Ascending aorta (tissue), 2 donors: ENCODE results near the gene SNCAIP. TPM values are rescaled to one million over a fixed set of nuclear protein-coding genes. Genes with fewer than 3 reads are reported as not detected.

Experiments used
- DNase-seq, 2 donors: peaks; one replicate each; pipeline ENCODE4 v3.0.0-alpha.2; 2019; ENCODE audit warnings: low spot score in 2 of 2
- H3K27ac ChIP-seq, 2 donors: fragments of 200-600 bp; sonication (generic); one replicate each; pipeline ENCODE4 v1.5.1; 2016 to 2017; ENCODE audit warnings: mild to moderate bottlenecking in 1 of 2
- H3K27me3 ChIP-seq: fragments of 200-600 bp; sonication (generic); one replicate; pipeline ENCODE4 v1.5.1; 2017
- H3K36me3 ChIP-seq, 2 donors: fragments of 200-600 bp; sonication (generic); one replicate each; pipeline ENCODE4 v1.5.1; 2016
- H3K4me1 ChIP-seq, 2 donors: fragments of 200-600 bp; sonication (generic); one replicate each; pipeline ENCODE4 v1.5.1; 2016 to 2017; ENCODE audit warnings: mild to moderate bottlenecking in 1 of 2
- H3K4me3 ChIP-seq, 2 donors: fragments of 200-600 bp; sonication (generic); one replicate each; pipeline ENCODE4 v1.5.1; 2016 to 2017; ENCODE audit warnings: mild to moderate bottlenecking in 1 of 2
- H3K9me3 ChIP-seq, 2 donors: fragments of 200-600 bp; sonication (generic); one replicate each; pipeline ENCODE4 v1.5.1; 2016
- CTCF ChIP-seq, 3 experiments: fragments of 200-600 bp in 2 of 3; fragments of 450-650 bp in 1 of 3; sonication (generic) in 2 of 3; IDR thresholded peaks; one replicate each; pipeline ENCODE4 v1.5.1; 2016 to 2019; ENCODE audit warnings: antibody characterized with exemption in 3 of 3, mild to moderate bottlenecking in 1 of 3, moderate library complexity in 1 of 3
- intact Hi-C: fragments of 100-400 bp; cut with DNase I; formaldehyde crosslinking; loops from one replicate; pipeline ENCODE4 v1.15.1; 2023
- total RNA-seq: library from RNA; depleted of rRNA; stranded (reverse); fragments of >200 nt; gene quantifications from one replicate; pipeline ENCODE4 v1.1.0, GENCODE V29; 2016

The SNCAIP gene
- total RNA-seq, 1 donor from 2014 or later, result 2.9 TPM

GRCh38 chr5:122420091-122420490 lies 108.1 kb downstream of the SNCAIP start:
- no peak overlapping the region for H3K27ac ChIP-seq
- no peaks in the 10 kb centered on the region for H3K4me1 ChIP-seq
- H3K36me3 ChIP-seq, result peaks cover 0 to 5% of the 10 kb centered on the region in 2 donors
- H3K4me3 ChIP-seq, result no peak overlapping the region
- intact Hi-C loops, result no loop called here
- DNase-seq, result no peak
- TF ChIP-seq CTCF (IDR thresholded peaks at IDR 0.05), result no peak
- no peaks in the 10 kb centered on the region for H3K9me3 ChIP-seq
- H3K27me3 ChIP-seq, result no peaks in the 10 kb centered on the region

- TF ChIP-seq CTCF (IDR thresholded peaks at IDR 0.05), result no peak
- Histone ChIP-seq H3K9me3 (no peaks in the 10 kb centered on the region), H3K27ac (no peak overlapping the region), H3K27me3 (no peaks in the 10 kb centered on the region), H3K4me1 (no peaks in the 10 kb centered on the region), H3K4me3 (no peak overlapping the region), H3K36me3 (peaks cover 0 to 5% of the 10 kb centered on the region in 2 donors)
- no peak for DNase-seq
- intact Hi-C loops, result no loop called here
These were observed 108.7 kb downstream of the SNCAIP start for GRCh38 chr5:122420537-122421236.

GRCh38 chr5:122421374-122422079 lies 109.5 kb downstream of the SNCAIP start:
- Histone ChIP-seq H3K4me3 (no peak overlapping the region), H3K9me3 (no peaks in the 10 kb centered on the region), H3K36me3 (peaks cover 0 to 5% of the 10 kb centered on the region in 2 donors), H3K27ac (no peak overlapping the region), H3K27me3 (no peaks in the 10 kb centered on the region), H3K4me1 (no peaks in the 10 kb centered on the region)
- no peak for DNase-seq
- intact Hi-C loops, result no loop called here
- TF ChIP-seq CTCF (IDR thresholded peaks at IDR 0.05), result no peak

GRCh38 chr5:122423221-122423620 lies 111.2 kb downstream of the SNCAIP start:
- Histone ChIP-seq H3K27ac (no peak overlapping the region), H3K4me3 (no peak overlapping the region), H3K36me3 (peaks cover 0 to 5% of the 10 kb centered on the region in 2 donors), H3K27me3 (no peaks in the 10 kb centered on the region), H3K9me3 (no peaks in the 10 kb centered on the region), H3K4me1 (no peaks in the 10 kb centered on the region)
- intact Hi-C loops, result no loop called here
- TF ChIP-seq CTCF (IDR thresholded peaks at IDR 0.05), result no peak
- DNase-seq, result no peak

- H3K4me3 ChIP-seq, result no peak overlapping the region
- DNase-seq, result no peak
- no peaks in the 10 kb centered on the region for H3K27me3 ChIP-seq
- peaks cover 0 to 5% of the 10 kb centered on the region in 2 donors for H3K36me3 ChIP-seq
- intact Hi-C loops, result no loop called here
- no peaks in the 10 kb centered on the region for H3K9me3 ChIP-seq
- no peak overlapping the region for H3K27ac ChIP-seq
- H3K4me1 ChIP-seq, result no peaks in the 10 kb centered on the region
- TF ChIP-seq CTCF (IDR thresholded peaks at IDR 0.05), result no peak
These were observed 112.1 kb downstream of the SNCAIP start for GRCh38 chr5:122424132-122424531.
